GM19328 (cell line): ENCODE measurements around the gene OR2V1.
"Not testable (repeated sequence)": the region's sequence is repeated elsewhere in the genome, so short reads cannot be mapped to it uniquely, and the experiment has no call there.

ENCODE experiments used
- ATAC-seq: cut with Tn5 transposase; IDR thresholded peaks from one replicate; pipeline ENCODE4 v1.9.1; 2021; ENCODE audit warnings: mild to moderate bottlenecking, moderate library complexity; ENCODE audit not compliant: unreplicated experiment

OR2V1 gene

GRCh38 chr5:181160152-181160754, 29.3 kb upstream of the OR2V1 start:
- ATAC-seq: no peak

GRCh38 chr5:181159286-181160151, 28.6 kb upstream of the OR2V1 start:
- ATAC-seq: peak; percentile 81

- no peak for ATAC-seq
Observed at GRCh38 chr5:181158869-181159268, 27.9 kb upstream of the OR2V1 start.

GRCh38 chr5:181156758-181157157, 25.8 kb upstream of the OR2V1 start:
- no peak for ATAC-seq

GRCh38 chr5:181153814-181154213, 22.8 kb upstream of the OR2V1 start:
- no peak for ATAC-seq

GRCh38 chr5:181152406-181152805, 21.4 kb upstream of the OR2V1 start:
- no peak for ATAC-seq

GRCh38 chr5:181151146-181151545, 20.2 kb upstream of the OR2V1 start:
- ATAC-seq: no peak

- ATAC-seq: no peak
Observed at GRCh38 chr5:181149806-181150733, 19.1 kb upstream of the OR2V1 start.

GRCh38 chr5:181149355-181149754, 18.4 kb upstream of the OR2V1 start:
- no peak for ATAC-seq

GRCh38 chr5:181146927-181147636, 16.1 kb upstream of the OR2V1 start, which contains the start of gene OR2V2:
Gene OR2V2, plus strand, starts transcription at chr5:181147586. Its CDS starts 7,357 bp downstream, at chr5:181154943.
- ATAC-seq: not testable (repeated sequence)

GRCh38 chr5:181145133-181145532, 14.2 kb upstream of the OR2V1 start:
- no peak for ATAC-seq

GRCh38 chr5:181142054-181142453, 11.1 kb upstream of the OR2V1 start:
- ATAC-seq: no peak

- no peak for ATAC-seq
Observed at GRCh38 chr5:181140766-181141165, 9.8 kb upstream of the OR2V1 start.

- no peak for ATAC-seq
Observed at GRCh38 chr5:181138258-181138657, 7.3 kb upstream of the OR2V1 start.

GRCh38 chr5:181136361-181136955, 5.5 kb upstream of the OR2V1 start:
- no peak for ATAC-seq

- no peak for ATAC-seq
Observed at GRCh38 chr5:181134259-181134658, 3.3 kb upstream of the OR2V1 start.

GRCh38 chr5:181133610-181134231, 2.8 kb upstream of the OR2V1 start:
- ATAC-seq: no peak

GRCh38 chr5:181133083-181133482, 2.1 kb upstream of the OR2V1 start:
- ATAC-seq: no peak

- ATAC-seq: no peak
Observed at GRCh38 chr5:181131514-181131913, 545 bp upstream of the OR2V1 start.

- ATAC-seq: not testable (repeated sequence)
Observed at GRCh38 chr5:181130081-181130480, 888 bp downstream of the OR2V1 start.
